ENCODE measurements around the gene ADAM12.
A peak's percentile ranks its signal among the peaks of the same experiment; 100 is the strongest.

ADAM12 gene

GRCh38 chr10:126016156-126016805, 372.0 kb downstream of the ADAM12 start:
- Mint-ChIP-seq H3K36me3 (ENCODE audit: insufficient read depth) (no peaks in the 10 kb centered on the region), H3K27me3 (no peaks in the 10 kb centered on the region), H3K4me1 (no peaks in the 10 kb centered on the region), H3K27ac (ENCODE audit: low read depth) (no peak overlapping the region), H3K9me3 (peaks cover 7% of the 10 kb centered on the region), H3K4me3 (no peak overlapping the region)
- no peak for ATAC-seq (replicated peaks; ENCODE audit: extremely low read depth, poor library complexity, severe bottlenecking)
- DNase-seq (ENCODE audit: low spot score in 2 of 2) = no peak

- ATAC-seq (replicated peaks; ENCODE audit: extremely low read depth, poor library complexity, severe bottlenecking) = no peak
- H3K36me3 Mint-ChIP-seq (ENCODE audit: insufficient read depth) = no peaks in the 10 kb centered on the region
- no peaks in the 10 kb centered on the region for H3K27me3 Mint-ChIP-seq
- H3K27ac Mint-ChIP-seq (ENCODE audit: low read depth) = no peak overlapping the region
- DNase-seq (ENCODE audit: low spot score in 2 of 2) = no peak
- no peaks in the 10 kb centered on the region for H3K4me1 Mint-ChIP-seq
- peaks cover 7% of the 10 kb centered on the region for H3K9me3 Mint-ChIP-seq
- no peak overlapping the region for H3K4me3 Mint-ChIP-seq
These were observed 372.9 kb downstream of the ADAM12 start for GRCh38 chr10:126015413-126015812.

GRCh38 chr10:126014309-126014708, 374.0 kb downstream of the ADAM12 start:
- H3K4me1 Mint-ChIP-seq = no peaks in the 10 kb centered on the region
- no peak overlapping the region for H3K27ac Mint-ChIP-seq (ENCODE audit: low read depth)
- peaks cover 6% of the 10 kb centered on the region for H3K27me3 Mint-ChIP-seq
- no peaks in the 10 kb centered on the region for H3K36me3 Mint-ChIP-seq (ENCODE audit: insufficient read depth)
- DNase-seq (ENCODE audit: low spot score in 2 of 2) = no peak
- H3K9me3 Mint-ChIP-seq = peaks cover 5% of the 10 kb centered on the region
- H3K4me3 Mint-ChIP-seq = no peak overlapping the region
- no peak for ATAC-seq (replicated peaks; ENCODE audit: extremely low read depth, poor library complexity, severe bottlenecking)

- DNase-seq (ENCODE audit: low spot score in 2 of 2) (no peak), ATAC-seq (replicated peaks; ENCODE audit: extremely low read depth, poor library complexity, severe bottlenecking) (no peak)
- Mint-ChIP-seq H3K36me3 (ENCODE audit: insufficient read depth) (no peaks in the 10 kb centered on the region), H3K27ac (ENCODE audit: low read depth) (no peak overlapping the region), H3K9me3 (no peaks in the 10 kb centered on the region), H3K4me3 (no peak overlapping the region), H3K27me3 (peaks cover 12% of the 10 kb centered on the region), H3K4me1 (no peaks in the 10 kb centered on the region)
These were observed 374.6 kb downstream of the ADAM12 start for GRCh38 chr10:126013489-126014281.

GRCh38 chr10:126012485-126012884, 375.8 kb downstream of the ADAM12 start:
- Mint-ChIP-seq H3K4me3 (no peak overlapping the region), H3K9me3 (no peaks in the 10 kb centered on the region), H3K4me1 (no peaks in the 10 kb centered on the region), H3K27ac (ENCODE audit: low read depth) (no peak overlapping the region), H3K36me3 (ENCODE audit: insufficient read depth) (no peaks in the 10 kb centered on the region), H3K27me3 (peaks cover 15% of the 10 kb centered on the region)
- ATAC-seq (replicated peaks; ENCODE audit: extremely low read depth, poor library complexity, severe bottlenecking) (no peak), DNase-seq (ENCODE audit: low spot score in 2 of 2) (no peak)

- Mint-ChIP-seq H3K36me3 (ENCODE audit: insufficient read depth) (no peaks in the 10 kb centered on the region), H3K4me1 (no peaks in the 10 kb centered on the region), H3K9me3 (no peaks in the 10 kb centered on the region), H3K27me3 (peaks cover 15% of the 10 kb centered on the region), H3K27ac (ENCODE audit: low read depth) (no peak overlapping the region), H3K4me3 (no peak overlapping the region)
- DNase-seq (ENCODE audit: low spot score in 2 of 2) = no peak
- peak; percentile 40 for ATAC-seq (replicated peaks; ENCODE audit: extremely low read depth, poor library complexity, severe bottlenecking)
These were observed 376.3 kb downstream of the ADAM12 start for GRCh38 chr10:126011995-126012394.

- no peaks in the 10 kb centered on the region for H3K9me3 Mint-ChIP-seq
- no peak for DNase-seq (ENCODE audit: low spot score in 2 of 2)
- H3K27ac Mint-ChIP-seq (ENCODE audit: low read depth) = no peak overlapping the region
- no peaks in the 10 kb centered on the region for H3K4me1 Mint-ChIP-seq
- no peaks in the 10 kb centered on the region for H3K36me3 Mint-ChIP-seq (ENCODE audit: insufficient read depth)
- H3K27me3 Mint-ChIP-seq = peaks cover 17% of the 10 kb centered on the region
- no peak overlapping the region for H3K4me3 Mint-ChIP-seq
- ATAC-seq (replicated peaks; ENCODE audit: extremely low read depth, poor library complexity, severe bottlenecking) = no peak
These were observed 378.6 kb downstream of the ADAM12 start for GRCh38 chr10:126009650-126010049.

- Mint-ChIP-seq H3K4me1 (no peaks in the 10 kb centered on the region), H3K9me3 (no peaks in the 10 kb centered on the region), H3K27ac (ENCODE audit: low read depth) (no peak overlapping the region), H3K27me3 (peaks cover 24% of the 10 kb centered on the region), H3K4me3 (no peak overlapping the region), H3K36me3 (ENCODE audit: insufficient read depth) (no peaks in the 10 kb centered on the region)
- ATAC-seq (replicated peaks; ENCODE audit: extremely low read depth, poor library complexity, severe bottlenecking) = no peak
- DNase-seq (ENCODE audit: low spot score in 2 of 2) = no peak
These were observed 381.4 kb downstream of the ADAM12 start for GRCh38 chr10:126006906-126007305.

GRCh38 chr10:126006264-126006663, 382.0 kb downstream of the ADAM12 start:
- H3K36me3 Mint-ChIP-seq (ENCODE audit: insufficient read depth) = no peaks in the 10 kb centered on the region
- H3K4me3 Mint-ChIP-seq = no peak overlapping the region
- H3K4me1 Mint-ChIP-seq = no peaks in the 10 kb centered on the region
- H3K27me3 Mint-ChIP-seq = peaks cover 24% of the 10 kb centered on the region
- no peak for ATAC-seq (replicated peaks; ENCODE audit: extremely low read depth, poor library complexity, severe bottlenecking)
- H3K27ac Mint-ChIP-seq (ENCODE audit: low read depth) = no peak overlapping the region
- DNase-seq (ENCODE audit: low spot score in 2 of 2) = no peak
- no peaks in the 10 kb centered on the region for H3K9me3 Mint-ChIP-seq

- no peak for ATAC-seq (replicated peaks; ENCODE audit: extremely low read depth, poor library complexity, severe bottlenecking)
- no peak overlapping the region for H3K4me3 Mint-ChIP-seq
- no peak overlapping the region for H3K27ac Mint-ChIP-seq (ENCODE audit: low read depth)
- no peaks in the 10 kb centered on the region for H3K4me1 Mint-ChIP-seq
- no peak for DNase-seq (ENCODE audit: low spot score in 2 of 2)
- peaks cover 23% of the 10 kb centered on the region for H3K27me3 Mint-ChIP-seq
- no peaks in the 10 kb centered on the region for H3K9me3 Mint-ChIP-seq
- no peaks in the 10 kb centered on the region for H3K36me3 Mint-ChIP-seq (ENCODE audit: insufficient read depth)
These were observed 383.5 kb downstream of the ADAM12 start for GRCh38 chr10:126004752-126005151.

GRCh38 chr10:126001576-126001975, 386.7 kb downstream of the ADAM12 start:
- no peak for ATAC-seq (replicated peaks; ENCODE audit: extremely low read depth, poor library complexity, severe bottlenecking)
- Mint-ChIP-seq H3K4me1 (no peaks in the 10 kb centered on the region), H3K27ac (ENCODE audit: low read depth) (no peak overlapping the region), H3K9me3 (no peaks in the 10 kb centered on the region), H3K4me3 (no peak overlapping the region), H3K36me3 (ENCODE audit: insufficient read depth) (no peaks in the 10 kb centered on the region), H3K27me3 (peaks cover 9% of the 10 kb centered on the region)
- no peak for DNase-seq (ENCODE audit: low spot score in 2 of 2)

GRCh38 chr10:125999694-126000093, 388.6 kb downstream of the ADAM12 start:
- no peak for DNase-seq (ENCODE audit: low spot score in 2 of 2)
- no peak for ATAC-seq (replicated peaks; ENCODE audit: extremely low read depth, poor library complexity, severe bottlenecking)
- H3K9me3 Mint-ChIP-seq = no peaks in the 10 kb centered on the region
- H3K27ac Mint-ChIP-seq (ENCODE audit: low read depth) = no peak overlapping the region
- H3K27me3 Mint-ChIP-seq = peaks cover 8% of the 10 kb centered on the region
- no peaks in the 10 kb centered on the region for H3K36me3 Mint-ChIP-seq (ENCODE audit: insufficient read depth)
- no peaks in the 10 kb centered on the region for H3K4me1 Mint-ChIP-seq
- H3K4me3 Mint-ChIP-seq = no peak overlapping the region

GRCh38 chr10:125997586-125997985, 390.7 kb downstream of the ADAM12 start:
- H3K36me3 Mint-ChIP-seq (ENCODE audit: insufficient read depth) = no peaks in the 10 kb centered on the region
- no peak for ATAC-seq (replicated peaks; ENCODE audit: extremely low read depth, poor library complexity, severe bottlenecking)
- DNase-seq (ENCODE audit: low spot score in 2 of 2) = no peak
- H3K27me3 Mint-ChIP-seq = peaks cover 5% of the 10 kb centered on the region
- no peaks in the 10 kb centered on the region for H3K4me1 Mint-ChIP-seq
- no peak overlapping the region for H3K27ac Mint-ChIP-seq (ENCODE audit: low read depth)
- peak overlapping the region; percentile 5 for H3K4me3 Mint-ChIP-seq
- no peaks in the 10 kb centered on the region for H3K9me3 Mint-ChIP-seq

Measured in central memory CD8-positive, alpha-beta T cell (primary cell).